Gastroesophageal sphincter (tissue), 4 donors: Measurements from ENCODE around the gene LSS. TPM values are rescaled to one million over a fixed set of nuclear protein-coding genes. Genes with fewer than 3 reads are reported as not detected.
A peak's percentile ranks its signal among the peaks of the same experiment; 100 is the strongest.

Source experiments
- ATAC-seq: fragments of 150-250 bp; one replicate; pipeline ENCODE4 v1.9.1; 2016; ENCODE audit warnings: mild to moderate bottlenecking, moderate library complexity
- H3K27ac ChIP-seq, 4 donors: fragments of 200-600 bp; sonication (generic) in 3 of 4; 1 replicate in 3 of 4; 2 replicates in 1 of 4; pipeline ENCODE4 v1.5.1; 2016 to 2019
- H3K27me3 ChIP-seq: fragments of 200-600 bp; sonication (generic); one replicate; pipeline ENCODE4 v1.5.1; 2019
- H3K36me3 ChIP-seq, 2 donors: fragments of 200-600 bp; sonication (generic); one replicate each; pipeline ENCODE4 v1.5.1; 2019; ENCODE audit warnings: control low read depth in 1 of 2
- H3K4me1 ChIP-seq, 3 donors: fragments of 200-600 bp; sonication (generic); 1 replicate in 2 of 3; 2 replicates in 1 of 3; pipeline ENCODE4 v1.5.1; 2016 to 2019; ENCODE audit warnings: control low read depth in 2 of 3
- H3K4me3 ChIP-seq, 2 donors: fragments of 200-600 bp; sonication (generic); one replicate each; pipeline ENCODE4 v1.5.1; 2019; ENCODE audit warnings: mild to moderate bottlenecking in 1 of 2, moderate library complexity in 1 of 2
- H3K9me3 ChIP-seq, 3 donors: fragments of 200-600 bp; sonication (generic); one replicate each; pipeline ENCODE4 v1.5.1; 2017 to 2019; ENCODE audit warnings: control low read depth in 2 of 3
- EP300 ChIP-seq: sonication (generic); formaldehyde crosslinking; IDR thresholded peaks from one replicate; pipeline ENCODE4 v1.6.1; 2017; ENCODE audit warnings: antibody characterized with exemption, mild to moderate bottlenecking
- POLR2A ChIP-seq, 2 donors: fragments of 450-650 bp; IDR thresholded peaks; one replicate each; pipeline ENCODE4 v1.6.1; 2017; ENCODE audit warnings: antibody characterized with exemption in 2 of 2, mild to moderate bottlenecking in 2 of 2, moderate library complexity in 1 of 2
- POLR2AphosphoS5 ChIP-seq: sonication (generic); formaldehyde crosslinking; IDR thresholded peaks from one replicate; pipeline ENCODE4 v1.6.1; 2017; ENCODE audit warnings: antibody characterized with exemption
- WGBS, 2 donors: methylation state at CpG; one replicate each; pipeline ENCODE4 v1.1.5; 2018; ENCODE audit warnings: low coverage in 1 of 2; 5-methylcytosine and 5-hydroxymethylcytosine counted together
- total RNA-seq, 4 donors: library from RNA; depleted of rRNA; stranded (reverse); fragments of >200 nt; gene quantifications; one replicate each; pipeline ENCODE4 v1.1.0, GENCODE V29; 2016
- TF ChIP-seq, protein P1 (sequence below), 4 experiments: fragments of 200-600 bp in 2 of 4; fragments of 450-650 bp in 2 of 4; sonication (generic) in 1 of 4; IDR thresholded peaks; one replicate each; pipeline ENCODE4 v1.5.1; 2017 to 2019; ENCODE audit warnings: antibody characterized with exemption in 4 of 4, mild to moderate bottlenecking in 2 of 4, moderate library complexity in 2 of 4

The LSS gene
- total RNA-seq, 4 donors from 2014 or later, result 57.7 to 104 (median 85.7) TPM

DNA sequence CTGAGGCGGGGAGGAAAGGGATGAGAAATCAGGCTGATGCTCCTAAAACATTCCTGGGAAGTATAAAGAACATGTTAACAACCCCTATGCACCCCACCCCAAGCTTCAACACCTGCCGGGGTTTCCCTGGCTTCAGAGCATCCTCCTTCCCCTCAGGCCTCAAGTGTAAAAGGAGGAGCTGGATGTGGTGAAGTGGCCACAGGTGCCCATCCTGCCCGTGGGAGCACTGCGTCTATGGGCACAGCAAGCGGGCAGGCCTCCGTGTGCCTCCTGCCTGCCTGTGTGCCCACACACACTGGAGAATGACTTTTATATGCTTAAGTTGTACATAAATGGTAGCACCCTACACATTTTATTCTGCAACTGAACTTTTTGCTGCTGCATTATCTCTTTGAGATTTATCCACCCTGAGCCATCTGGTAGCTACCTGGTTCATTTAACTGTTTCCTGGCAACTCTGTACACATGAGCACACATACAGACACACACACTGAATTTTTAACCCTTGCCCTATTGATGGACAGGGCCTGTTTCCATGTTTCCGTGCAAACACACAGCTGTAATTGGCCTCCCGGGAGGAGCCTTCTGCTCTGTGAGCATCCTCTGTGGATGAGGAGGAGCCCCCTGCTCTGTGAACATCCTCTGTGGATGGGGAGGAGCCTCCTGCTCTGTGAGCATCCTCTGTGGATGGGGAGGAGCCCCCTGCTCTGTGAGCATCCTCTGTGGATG lies 59.8 kb downstream of the LSS start:
- no peak for ATAC-seq
- H3K27me3 ChIP-seq, result peaks cover 19% of the 10 kb centered on the region

DNA sequence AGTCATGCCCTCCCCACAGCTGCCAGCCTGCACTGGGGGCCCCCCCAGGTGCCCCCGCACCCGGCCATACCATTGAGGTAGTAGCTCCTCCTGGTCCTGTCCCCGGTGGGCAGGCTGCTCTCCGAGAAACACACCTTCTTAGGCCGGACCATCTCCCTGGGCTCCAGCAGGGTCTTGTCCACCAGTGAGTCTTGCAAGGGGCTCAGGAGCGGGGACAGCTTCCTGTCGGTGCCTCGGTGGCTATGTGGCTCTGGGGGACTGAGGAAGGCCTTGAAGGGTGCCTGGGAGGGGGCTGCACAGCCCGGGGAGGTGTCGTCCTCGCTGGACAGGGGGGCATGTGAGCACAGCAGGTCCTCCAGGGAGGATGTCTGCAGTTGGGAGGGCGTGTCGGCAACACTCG lies 60.3 kb downstream of the LSS start:
- WGBS, 2 donors, result 93% methylated on average over 2 of the region's 14 CpGs; no CpG with 5 or more reads in 1 of the 2 donors
- Histone ChIP-seq H3K4me1 (no peaks in the 10 kb centered on the region), H3K36me3 (no peaks in the 10 kb centered on the region), H3K27me3 (peaks cover 22% of the 10 kb centered on the region), H3K9me3 (peaks cover 0 to under 1% (median 0%) of the 10 kb centered on the region in 3 donors), H3K27ac (no peak overlapping the region), H3K4me3 (no peak overlapping the region)
- no peak for ATAC-seq
- no peak for TF ChIP-seq EP300

More for the DNA sequence above, 59.8 kb downstream of the LSS start:
- Histone ChIP-seq H3K4me3 (no peak overlapping the region), H3K4me1 (no peaks in the 10 kb centered on the region), H3K9me3 (peaks cover 0 to 6% (median 0%) of the 10 kb centered on the region in 3 donors), H3K36me3 (no peaks in the 10 kb centered on the region), H3K27ac (no peak overlapping the region)
- TF ChIP-seq, protein P1, sequence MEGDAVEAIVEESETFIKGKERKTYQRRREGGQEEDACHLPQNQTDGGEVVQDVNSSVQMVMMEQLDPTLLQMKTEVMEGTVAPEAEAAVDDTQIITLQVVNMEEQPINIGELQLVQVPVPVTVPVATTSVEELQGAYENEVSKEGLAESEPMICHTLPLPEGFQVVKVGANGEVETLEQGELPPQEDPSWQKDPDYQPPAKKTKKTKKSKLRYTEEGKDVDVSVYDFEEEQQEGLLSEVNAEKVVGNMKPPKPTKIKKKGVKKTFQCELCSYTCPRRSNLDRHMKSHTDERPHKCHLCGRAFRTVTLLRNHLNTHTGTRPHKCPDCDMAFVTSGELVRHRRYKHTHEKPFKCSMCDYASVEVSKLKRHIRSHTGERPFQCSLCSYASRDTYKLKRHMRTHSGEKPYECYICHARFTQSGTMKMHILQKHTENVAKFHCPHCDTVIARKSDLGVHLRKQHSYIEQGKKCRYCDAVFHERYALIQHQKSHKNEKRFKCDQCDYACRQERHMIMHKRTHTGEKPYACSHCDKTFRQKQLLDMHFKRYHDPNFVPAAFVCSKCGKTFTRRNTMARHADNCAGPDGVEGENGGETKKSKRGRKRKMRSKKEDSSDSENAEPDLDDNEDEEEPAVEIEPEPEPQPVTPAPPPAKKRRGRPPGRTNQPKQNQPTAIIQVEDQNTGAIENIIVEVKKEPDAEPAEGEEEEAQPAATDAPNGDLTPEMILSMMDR (IDR thresholded peaks at IDR 0.05), result no peak
- no peak for TF ChIP-seq EP300
- TF ChIP-seq POLR2A (IDR thresholded peaks at IDR 0.05), result no peak
- no peak for TF ChIP-seq POLR2AphosphoS5
- 50 to 93% methylated on average over 2 to 3 of the region's 8 CpGs for WGBS, 2 donors

DNA sequence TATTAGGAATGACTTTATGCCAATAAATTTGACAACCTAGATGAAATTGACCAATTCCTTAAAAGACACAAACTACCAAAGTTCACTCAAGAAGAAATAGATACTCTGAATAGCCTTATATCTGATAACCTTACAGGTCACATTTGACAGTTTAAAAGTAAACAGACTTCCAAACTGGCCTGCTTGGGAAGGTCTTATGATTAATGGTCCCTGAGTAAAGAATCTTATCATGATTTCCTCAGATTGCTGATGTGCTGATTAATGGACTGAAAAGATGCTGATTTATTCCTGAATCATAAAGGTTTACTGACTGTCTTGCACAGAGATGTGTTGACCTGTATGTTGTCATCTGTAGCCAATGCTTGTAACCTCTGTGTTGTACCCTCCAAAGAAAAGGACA lies 63.5 kb downstream of the LSS start:
- Histone ChIP-seq H3K36me3 (no peaks in the 10 kb centered on the region), H3K4me1 (peaks cover 0 to 18% (median 0%) of the 10 kb centered on the region in 3 donors), H3K9me3 (no peaks in the 10 kb centered on the region), H3K4me3 (no peak overlapping the region), H3K27ac (no peak overlapping the region), H3K27me3 (peaks cover 43% of the 10 kb centered on the region)
- no peak for TF ChIP-seq POLR2A (IDR thresholded peaks at IDR 0.05)
- TF ChIP-seq EP300, result no peak
- TF ChIP-seq, protein P1 (IDR thresholded peaks at IDR 0.05), result no peak
- no peak for TF ChIP-seq POLR2AphosphoS5
- ATAC-seq, result no peak

DNA sequence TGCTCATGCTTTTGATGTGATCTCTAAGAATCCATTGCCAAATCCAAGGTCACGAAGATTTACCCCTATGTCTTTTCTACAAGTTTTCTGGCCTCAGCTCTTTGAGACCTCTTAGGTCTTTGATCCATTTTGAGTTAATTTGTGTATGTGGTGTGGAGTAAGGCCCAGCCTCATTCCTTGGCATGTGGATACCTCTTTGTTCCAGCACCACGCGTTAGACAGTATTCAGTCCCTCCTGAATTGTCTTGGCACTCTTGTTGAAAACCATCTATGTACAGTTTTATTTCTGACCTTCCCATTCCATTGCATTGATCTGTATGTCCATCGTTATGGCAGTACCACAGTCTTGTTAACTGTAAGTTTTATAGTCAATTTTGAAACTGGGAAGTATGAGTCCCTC lies 65.2 kb downstream of the LSS start:
- H3K27ac ChIP-seq, result no peak overlapping the region
- WGBS, 2 donors, result 76 to 93% methylated on average over 4 of the region's 4 CpGs
- peaks cover 0 to 18% (median 0%) of the 10 kb centered on the region in 3 donors for H3K4me1 ChIP-seq
- H3K27me3 ChIP-seq, result peaks cover 43% of the 10 kb centered on the region
- H3K36me3 ChIP-seq, result no peaks in the 10 kb centered on the region
- TF ChIP-seq, protein P1 (IDR thresholded peaks at IDR 0.05), result no peak
- TF ChIP-seq EP300, result no peak
- no peak for TF ChIP-seq POLR2AphosphoS5
- no peak for TF ChIP-seq POLR2A (IDR thresholded peaks at IDR 0.05)
- no peaks in the 10 kb centered on the region for H3K9me3 ChIP-seq
- H3K4me3 ChIP-seq, result no peak overlapping the region
- ATAC-seq, result no peak

DNA sequence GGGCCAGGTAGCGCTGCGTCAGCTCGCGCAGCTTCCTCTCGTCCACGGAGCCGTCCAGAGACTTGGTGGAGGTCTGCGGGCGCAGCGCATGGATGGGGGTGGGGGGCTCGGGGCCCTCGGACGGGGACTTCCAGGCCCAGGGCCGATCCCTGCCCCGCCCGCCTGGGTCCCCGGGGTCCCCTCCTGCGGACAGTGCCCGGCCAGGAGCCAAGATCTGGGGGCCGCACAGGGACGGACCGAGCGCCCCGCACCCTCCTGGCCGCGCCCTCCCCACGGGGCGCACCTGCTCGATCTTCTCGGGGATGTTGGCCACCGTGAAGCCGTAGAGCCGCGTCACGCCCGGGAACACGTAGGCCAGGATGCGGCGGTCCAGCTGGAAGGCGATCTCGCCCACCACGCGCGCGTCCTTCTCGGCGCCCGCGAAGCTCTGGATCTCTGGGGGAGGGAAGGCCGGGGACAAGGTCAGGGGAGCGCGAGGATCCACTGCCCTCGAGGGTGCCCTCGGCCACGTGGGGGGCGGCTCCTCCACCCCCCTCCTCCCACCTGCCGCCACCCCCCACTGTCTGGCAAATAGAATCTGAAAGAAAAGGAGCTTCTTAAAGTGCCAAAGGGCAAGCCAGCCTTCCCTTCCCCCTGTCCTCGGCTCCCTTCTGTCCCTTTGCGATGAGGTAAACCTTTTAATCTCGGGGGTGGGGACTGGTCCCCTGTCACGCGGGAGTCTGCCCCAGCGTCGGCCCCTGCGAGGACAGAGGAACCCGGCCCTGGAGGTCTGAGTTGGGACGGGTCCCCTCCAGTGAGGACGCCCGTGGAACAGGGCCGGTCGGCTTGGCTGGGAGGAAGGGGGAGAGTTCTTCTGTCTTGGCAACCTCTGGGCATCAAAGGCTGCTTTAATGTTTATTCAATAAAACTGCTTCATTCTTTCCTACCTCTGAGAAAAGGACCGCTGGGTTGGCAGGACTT lies 66.7 kb downstream of the LSS start:
- H3K9me3 ChIP-seq, result no peaks in the 10 kb centered on the region
- peak overlapping the region in 1 of 2 donors; percentile 10 for H3K4me3 ChIP-seq
- no peaks in the 10 kb centered on the region for H3K36me3 ChIP-seq
- peaks cover 0 to 18% (median 0%) of the 10 kb centered on the region in 3 donors for H3K4me1 ChIP-seq
- no peak overlapping the region for H3K27ac ChIP-seq
- no peak for ATAC-seq
- WGBS, 2 donors, result 92% methylated on average over 8 of the region's 72 CpGs; no CpG with 5 or more reads in 1 of the 2 donors
- H3K27me3 ChIP-seq, result peaks cover 43% of the 10 kb centered on the region
- TF ChIP-seq, protein P1 (IDR thresholded peaks at IDR 0.05), result no peak
- TF ChIP-seq POLR2AphosphoS5 (no peak), EP300 (no peak), POLR2A (IDR thresholded peaks at IDR 0.05) (no peak)
